ENCODE results near the gene STX18.

DNA sequence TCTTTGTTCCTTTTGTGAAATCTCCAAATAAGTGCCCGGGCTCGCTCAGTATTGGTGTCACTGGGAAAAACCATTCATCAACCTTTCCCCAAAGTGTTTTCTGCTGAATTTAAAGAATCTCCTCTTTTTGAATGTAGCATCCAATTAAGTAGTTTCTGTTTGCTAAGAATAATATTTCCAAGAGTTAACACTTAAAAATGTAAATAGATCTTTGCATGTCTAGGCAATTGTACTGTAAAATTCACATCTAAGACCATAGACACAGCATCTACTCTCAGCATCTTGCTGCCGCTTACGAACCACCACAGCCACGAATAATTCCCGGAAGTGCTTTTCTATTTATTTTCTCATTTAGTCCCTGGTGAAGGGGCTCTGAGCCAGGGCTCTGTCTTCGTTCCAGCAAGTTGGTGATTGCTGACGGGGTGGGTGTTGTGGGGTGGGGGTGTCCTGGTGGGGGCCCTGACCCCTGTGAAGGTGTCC is 153.5 kb downstream of the STX18 start:
- no peak for TF ChIP-seq GATA3 (IDR thresholded peaks at IDR 0.05; ENCODE audit: low read depth, low read length)
- TF ChIP-seq GATA2 (IDR thresholded peaks at IDR 0.05; ENCODE audit: low read depth, low read length), result no peak

All from SH-SY5Y (cell line).